Fibroblast of upper back skin (primary cell): ENCODE measurements around the gene GLB1L2.

ENCODE experiments used
- DNase-seq: peaks from one replicate; pipeline ENCODE4 v3.0.0-alpha.2; 2013

The GLB1L2 gene

GRCh38 chr11:134370526-134371435 is 39.0 kb downstream of the GLB1L2 start:
- DNase-seq = no peak

- DNase-seq = no peak
Observed at GRCh38 chr11:134371436-134372185, 39.8 kb downstream of the GLB1L2 start.

DNA sequence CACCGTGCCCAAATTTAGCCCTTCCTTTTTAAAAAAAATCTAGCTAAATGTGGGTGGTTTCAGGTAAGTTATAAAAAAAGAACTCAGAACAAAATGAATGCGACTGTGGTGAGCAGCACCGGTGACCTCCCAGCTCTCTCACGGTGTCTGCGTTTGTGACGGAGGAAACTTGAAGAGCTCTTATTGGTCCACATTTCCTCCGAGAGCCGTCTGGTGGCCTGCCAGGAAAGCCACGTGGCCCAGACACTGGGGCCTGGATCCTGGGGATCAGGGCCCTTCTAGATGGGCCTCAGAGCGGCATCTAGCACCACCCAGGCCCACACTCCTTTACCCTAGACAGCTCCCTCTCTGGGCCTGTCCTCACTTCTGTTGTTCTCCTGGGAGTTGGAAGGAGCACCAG is 40.7 kb downstream of the GLB1L2 start:
- DNase-seq = no peak

GRCh38 chr11:134372961-134373360 is 41.2 kb downstream of the GLB1L2 start:
- DNase-seq = no peak

DNA sequence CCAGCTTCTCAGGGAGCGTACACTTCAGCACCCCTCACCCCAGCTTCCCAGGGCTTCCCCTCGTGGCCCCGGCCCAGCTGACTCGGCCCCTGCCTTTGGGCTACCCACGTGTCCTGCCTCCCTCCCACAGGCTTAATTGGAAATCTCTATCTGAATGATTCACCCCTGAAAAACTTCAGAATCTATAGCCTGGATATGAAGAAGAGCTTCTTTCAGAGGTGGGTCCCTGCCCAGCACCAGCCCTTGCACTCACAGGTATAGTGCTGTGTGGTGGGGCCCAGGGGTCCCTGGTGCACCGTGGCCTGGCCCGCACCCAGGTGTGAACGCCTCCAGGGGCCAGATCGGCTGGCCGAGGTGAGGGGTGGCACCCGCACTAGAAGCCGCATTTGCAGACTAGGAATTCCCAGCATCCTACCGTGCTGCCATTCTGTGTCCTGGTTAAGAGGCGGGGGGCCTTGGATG is 41.8 kb downstream of the GLB1L2 start:
- no peak for DNase-seq

GRCh38 chr11:134374171-134374570 is 42.4 kb downstream of the GLB1L2 start:
- DNase-seq = no peak

GRCh38 chr11:134374891-134375550 is 43.2 kb downstream of the GLB1L2 start:
- DNase-seq = no peak

GRCh38 chr11:134376150-134376921 is 44.5 kb downstream of the GLB1L2 start:
- no peak for DNase-seq

DNA sequence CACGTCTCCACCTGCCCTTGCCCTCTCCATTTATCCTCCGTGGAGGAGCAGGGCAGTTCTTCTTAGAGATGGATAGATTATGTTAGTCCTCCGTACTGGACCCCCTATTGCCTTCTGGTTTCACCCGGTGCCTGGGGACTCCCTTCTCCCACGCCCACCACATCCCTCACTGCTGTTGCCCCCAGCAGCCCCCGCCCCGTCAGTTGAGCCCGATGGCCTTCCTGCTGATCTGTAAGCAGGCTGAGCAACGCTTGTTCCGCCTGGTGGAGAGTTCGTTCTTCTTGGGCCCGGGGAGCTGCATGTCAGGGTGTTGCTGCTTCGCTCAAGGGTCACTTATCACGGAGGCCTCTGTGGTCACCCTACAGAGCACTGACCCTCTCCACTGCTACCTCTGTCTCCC is 46.1 kb downstream of the GLB1L2 start:
- DNase-seq = no peak

DNA sequence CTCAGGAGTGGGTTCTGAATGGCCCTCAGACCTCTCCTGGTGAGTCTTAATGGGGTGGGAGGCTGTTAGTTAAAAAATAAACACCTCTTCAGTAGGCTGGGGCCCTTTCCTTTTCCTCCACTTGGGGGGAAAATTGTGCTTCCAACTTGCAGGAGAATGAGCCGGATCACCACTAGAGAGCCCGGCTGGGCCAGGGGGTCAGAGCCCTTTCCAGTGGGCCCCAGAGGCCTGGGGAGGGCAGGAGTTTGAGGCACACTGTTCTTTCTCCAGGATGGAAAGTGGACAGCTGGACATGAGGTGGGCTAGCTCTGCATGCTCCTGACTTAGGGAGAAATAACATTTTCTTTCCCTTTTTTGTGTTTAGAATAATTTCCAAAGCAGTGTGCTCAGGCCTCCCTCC is 47.5 kb downstream of the GLB1L2 start:
- no peak for DNase-seq

DNA sequence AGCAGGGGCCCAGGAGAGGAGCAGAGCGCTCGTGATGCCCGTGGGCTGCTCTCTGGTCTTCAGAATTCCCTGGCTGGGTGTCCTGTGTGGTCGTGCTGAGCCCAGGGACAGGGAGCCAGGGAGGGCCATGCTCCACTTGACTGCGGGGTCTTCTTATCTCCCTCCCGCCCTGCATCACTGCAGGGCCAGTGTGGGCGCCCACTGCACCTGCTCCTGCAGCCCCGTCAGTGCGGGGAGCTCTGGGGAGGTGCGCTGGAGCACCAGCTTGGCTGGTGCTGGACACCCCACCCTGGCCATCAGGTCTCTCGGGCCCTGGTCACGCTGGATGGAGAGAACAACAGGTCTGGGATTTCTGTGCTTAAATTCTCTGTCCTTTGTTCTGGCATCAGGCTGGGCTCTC is 48.4 kb downstream of the GLB1L2 start:
- no peak for DNase-seq

DNA sequence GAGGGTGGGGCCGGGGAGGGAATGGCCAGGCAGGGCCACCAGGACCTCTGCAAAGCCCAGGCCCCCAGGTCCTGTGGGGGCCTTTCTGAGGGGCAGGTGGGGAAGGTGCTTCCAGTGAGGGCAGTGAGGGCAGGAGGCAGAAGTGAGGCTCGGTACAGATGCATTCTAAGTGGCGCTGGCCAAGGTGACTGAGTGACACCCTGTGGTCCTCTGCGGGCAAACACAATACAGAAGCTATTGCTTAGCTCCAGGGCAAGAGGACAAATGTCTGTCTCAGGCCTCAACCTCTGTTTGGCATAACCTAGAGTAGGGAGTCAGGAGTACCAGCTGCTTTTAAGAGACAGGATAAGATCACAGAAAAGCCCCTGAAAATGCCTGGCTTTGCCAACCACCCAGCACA is 49.0 kb downstream of the GLB1L2 start:
- no peak for DNase-seq

GRCh38 chr11:134382257-134382656 is 50.5 kb downstream of the GLB1L2 start:
- no peak for DNase-seq

- DNase-seq = no peak
Observed at GRCh38 chr11:134382830-134383229, 51.0 kb downstream of the GLB1L2 start.

GRCh38 chr11:134383576-134384221 is 51.9 kb downstream of the GLB1L2 start:
- DNase-seq = no peak

DNA sequence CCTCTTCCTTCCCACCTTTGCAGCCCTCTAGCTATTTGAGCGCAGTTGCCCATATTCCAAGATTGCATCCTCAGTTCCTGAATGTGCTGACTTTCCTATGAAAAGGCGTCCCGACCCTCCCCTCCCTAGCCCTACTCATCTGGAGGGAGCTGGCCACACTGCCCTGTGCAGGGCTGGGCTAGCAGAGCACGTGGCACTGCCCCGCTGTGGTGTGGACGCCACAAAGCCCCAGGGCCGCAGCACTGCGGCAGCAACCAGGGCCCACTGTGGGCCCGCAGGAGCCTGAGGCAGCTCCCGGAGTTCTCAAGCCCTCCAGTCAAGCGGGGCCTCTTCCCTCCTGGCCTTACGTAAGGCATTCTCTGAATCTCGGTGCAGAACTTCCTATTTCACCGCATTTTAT is 52.6 kb downstream of the GLB1L2 start:
- DNase-seq = no peak

GRCh38 chr11:134385171-134385570 is 53.4 kb downstream of the GLB1L2 start:
- no peak for DNase-seq

GRCh38 chr11:134385774-134386565 is 54.2 kb downstream of the GLB1L2 start:
- no peak for DNase-seq

GRCh38 chr11:134386945-134387344 is 55.2 kb downstream of the GLB1L2 start:
- no peak for DNase-seq

DNA sequence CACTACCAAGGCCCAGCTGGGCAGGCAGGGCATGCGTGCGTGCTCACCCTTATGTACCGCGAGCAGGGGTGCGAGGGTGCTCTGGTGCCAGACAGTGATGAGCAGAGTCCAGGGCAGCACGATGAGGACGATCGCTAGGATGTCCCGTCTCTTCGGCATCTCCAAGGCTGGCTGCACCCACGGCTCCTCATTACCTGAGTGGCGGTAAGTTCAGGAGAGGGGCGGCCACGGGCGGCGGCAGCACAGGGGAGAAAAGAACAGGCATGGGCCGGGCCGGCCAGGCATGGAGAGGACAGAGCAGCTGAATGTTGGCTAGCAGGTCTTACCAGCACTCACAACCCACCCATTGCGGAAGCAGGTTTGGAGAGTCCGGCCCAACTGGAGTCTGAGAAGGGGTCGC is 55.7 kb downstream of the GLB1L2 start:
- no peak for DNase-seq

DNA sequence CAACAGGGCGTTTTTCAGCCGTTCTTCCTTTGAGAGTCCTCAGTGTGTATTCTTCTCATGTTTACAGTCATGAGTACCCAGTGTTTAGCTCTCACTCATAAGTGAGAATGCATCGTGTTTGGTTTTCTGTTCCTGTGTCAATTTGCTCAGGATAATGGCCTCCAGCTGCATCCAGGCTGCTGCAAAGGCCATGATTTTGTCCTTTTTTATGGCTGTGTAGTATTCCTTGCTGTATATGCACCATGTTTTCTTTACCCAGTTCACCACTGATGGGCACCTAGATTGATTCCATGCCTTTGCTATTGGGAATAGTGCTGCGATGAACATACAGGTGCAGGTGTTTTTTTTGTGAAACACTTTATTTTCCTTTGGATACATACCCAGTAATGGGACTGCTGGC is 56.8 kb downstream of the GLB1L2 start:
- no peak for DNase-seq
